ENCODE results near the gene TMEM132D.
A peak's percentile ranks its signal among the peaks of the same experiment; 100 is the strongest.

TMEM132D gene

DNA sequence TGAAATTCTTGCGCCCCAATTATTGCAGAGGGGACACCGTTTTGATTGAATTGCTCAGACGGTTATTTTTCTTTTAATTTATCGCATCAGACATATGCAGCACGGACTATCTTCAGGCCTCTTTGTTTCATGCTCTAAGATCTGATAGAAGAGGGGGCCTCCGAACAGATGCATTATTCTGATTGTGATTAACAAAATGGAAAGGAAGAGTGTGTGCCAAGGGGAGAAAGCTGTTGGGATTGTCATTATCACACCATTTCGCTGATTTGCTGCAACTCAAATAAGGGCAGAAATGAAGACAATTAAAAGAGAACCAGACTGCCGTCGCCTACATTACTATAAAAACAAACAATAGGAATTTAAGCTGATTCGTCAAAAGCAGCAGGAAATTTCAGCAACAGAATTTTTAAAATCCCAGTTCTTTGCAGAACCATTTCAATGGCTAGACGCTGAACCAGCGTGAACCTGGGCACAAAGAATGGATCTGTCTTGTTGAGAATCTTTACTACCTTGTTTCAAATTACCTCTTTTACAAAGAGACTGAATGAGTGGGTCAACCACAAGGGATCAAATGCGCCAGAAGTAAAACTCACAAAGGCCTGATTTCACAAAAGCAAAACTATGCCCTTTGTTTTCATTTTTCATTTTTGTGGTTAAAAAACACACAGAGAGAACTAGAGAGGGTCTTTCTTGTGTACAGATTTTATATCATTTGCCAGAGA lies 30.6 kb downstream of the TMEM132D start:
- peak; percentile 13 for DNase-seq

GRCh38 chr12:129871991-129872972 lies 31.5 kb downstream of the TMEM132D start:
- DNase-seq, result no peak

- no peak for DNase-seq
These were observed 33.0 kb downstream of the TMEM132D start for GRCh38 chr12:129870796-129871195.

GRCh38 chr12:129870136-129870535 lies 33.7 kb downstream of the TMEM132D start:
- no peak for DNase-seq

GRCh38 chr12:129868575-129868974 lies 35.2 kb downstream of the TMEM132D start:
- no peak for DNase-seq

DNA sequence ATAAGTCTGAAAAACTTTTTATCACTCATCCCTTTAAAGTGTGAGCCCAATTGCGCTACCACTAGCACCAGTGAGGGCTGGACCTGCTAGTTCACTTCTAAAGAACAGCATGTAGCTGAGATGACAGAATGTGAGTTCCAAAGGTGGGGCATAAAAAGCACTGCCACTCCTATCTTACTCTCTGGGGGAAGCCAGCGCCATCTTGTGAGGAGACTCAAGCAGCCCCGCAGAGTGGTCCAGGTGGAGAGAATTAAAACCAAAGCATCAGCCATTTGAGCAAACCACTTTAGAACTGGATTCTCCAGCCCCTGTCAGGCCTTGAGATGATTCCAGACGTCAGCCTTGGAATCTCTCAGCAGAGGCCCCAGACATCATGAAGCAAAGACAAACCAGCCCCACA lies 39.9 kb downstream of the TMEM132D start:
- DNase-seq, result no peak

- no peak for DNase-seq
These were observed 41.2 kb downstream of the TMEM132D start for GRCh38 chr12:129862561-129863175.

DNA sequence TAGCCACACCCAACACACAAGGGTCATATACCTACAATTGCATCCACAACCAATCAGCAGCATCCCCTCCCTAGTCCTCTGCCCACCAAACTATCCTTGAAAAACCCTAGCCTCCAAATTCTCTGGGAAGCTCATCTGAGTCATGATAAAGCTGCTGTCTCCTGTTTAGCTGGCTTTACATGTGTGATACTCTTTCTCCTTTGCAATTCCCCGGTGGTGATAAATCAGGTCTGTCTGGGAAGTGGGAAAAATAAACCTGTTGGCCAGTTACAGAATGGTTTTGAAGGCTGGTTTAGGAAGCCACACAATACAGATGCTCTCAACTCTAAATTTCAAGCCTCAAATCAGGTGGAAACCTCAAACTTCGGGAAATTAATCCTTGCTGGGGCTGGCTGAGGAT lies 41.9 kb downstream of the TMEM132D start:
- DNase-seq, result no peak

DNA sequence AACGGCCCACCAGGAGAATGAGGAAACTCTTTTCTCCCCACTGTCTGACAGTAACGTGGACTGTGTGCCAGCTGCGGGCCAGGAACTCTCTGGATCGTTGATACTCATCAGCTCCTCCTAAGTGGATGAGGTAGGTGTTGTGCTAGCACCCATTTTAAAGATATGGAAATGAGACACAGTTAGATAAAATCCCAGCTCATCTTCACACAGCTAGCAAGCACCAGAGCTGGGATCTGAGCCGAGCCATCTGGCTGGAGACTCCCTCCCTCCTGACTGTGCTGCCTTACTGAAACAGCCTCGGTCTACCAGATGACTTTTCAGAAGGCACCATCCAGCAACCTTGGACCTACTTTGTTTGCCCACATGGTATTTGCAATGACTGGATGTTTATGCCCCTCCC lies 49.2 kb downstream of the TMEM132D start:
- no peak for DNase-seq

GRCh38 chr12:129851296-129851695 lies 52.5 kb downstream of the TMEM132D start:
- no peak for DNase-seq

- DNase-seq, result peak; percentile 78
These were observed 54.9 kb downstream of the TMEM132D start for GRCh38 chr12:129848876-129849275.

DNA sequence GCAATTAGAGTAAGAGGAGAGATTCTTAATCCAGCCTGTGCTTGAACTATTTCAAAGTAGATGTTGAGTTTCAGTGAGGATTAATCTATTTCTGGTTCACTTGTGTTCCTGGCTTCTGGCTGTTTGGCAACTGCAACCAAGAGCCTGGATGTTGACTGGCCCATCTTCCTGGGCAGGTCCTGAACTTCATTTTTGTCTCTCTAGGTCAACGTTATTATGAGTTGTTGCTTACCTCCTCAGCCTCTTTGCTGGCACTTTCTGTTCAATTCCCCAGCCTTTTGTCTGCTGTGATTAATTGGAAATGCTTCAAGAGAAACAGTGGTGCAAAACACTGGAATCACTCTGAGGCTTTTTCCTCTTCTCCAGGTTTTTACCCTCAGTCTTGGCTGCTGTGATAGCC lies 56.8 kb downstream of the TMEM132D start:
- DNase-seq, result no peak

DNA sequence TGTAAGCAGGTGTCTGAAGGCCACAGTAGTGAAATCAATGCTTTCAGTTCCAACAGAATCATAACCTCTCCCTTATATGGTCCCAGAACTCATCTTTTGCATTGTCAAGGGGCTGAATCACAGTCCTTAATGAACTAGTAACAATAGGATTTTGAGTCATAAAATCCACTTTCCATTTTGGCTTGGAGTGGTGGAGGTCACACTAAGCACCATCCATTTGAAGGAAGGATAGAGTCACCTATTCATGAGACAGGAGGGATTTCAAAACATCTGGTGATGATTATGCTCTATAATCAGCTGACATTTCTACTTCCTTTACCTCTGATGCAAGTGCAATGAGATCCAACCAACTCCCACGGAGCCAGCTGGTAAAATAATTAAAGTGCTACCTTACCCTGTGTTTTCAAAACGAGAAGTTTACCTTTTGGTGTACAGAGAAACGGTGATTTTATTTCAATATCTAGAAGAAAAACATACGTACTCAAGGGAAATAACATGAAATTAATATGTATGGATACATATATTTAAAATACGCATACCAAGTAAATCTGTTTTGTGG lies 59.1 kb downstream of the TMEM132D start:
- peak; percentile 77 for DNase-seq

- DNase-seq, result no peak
These were observed 62.6 kb downstream of the TMEM132D start for GRCh38 chr12:129841251-129841650.

DNA sequence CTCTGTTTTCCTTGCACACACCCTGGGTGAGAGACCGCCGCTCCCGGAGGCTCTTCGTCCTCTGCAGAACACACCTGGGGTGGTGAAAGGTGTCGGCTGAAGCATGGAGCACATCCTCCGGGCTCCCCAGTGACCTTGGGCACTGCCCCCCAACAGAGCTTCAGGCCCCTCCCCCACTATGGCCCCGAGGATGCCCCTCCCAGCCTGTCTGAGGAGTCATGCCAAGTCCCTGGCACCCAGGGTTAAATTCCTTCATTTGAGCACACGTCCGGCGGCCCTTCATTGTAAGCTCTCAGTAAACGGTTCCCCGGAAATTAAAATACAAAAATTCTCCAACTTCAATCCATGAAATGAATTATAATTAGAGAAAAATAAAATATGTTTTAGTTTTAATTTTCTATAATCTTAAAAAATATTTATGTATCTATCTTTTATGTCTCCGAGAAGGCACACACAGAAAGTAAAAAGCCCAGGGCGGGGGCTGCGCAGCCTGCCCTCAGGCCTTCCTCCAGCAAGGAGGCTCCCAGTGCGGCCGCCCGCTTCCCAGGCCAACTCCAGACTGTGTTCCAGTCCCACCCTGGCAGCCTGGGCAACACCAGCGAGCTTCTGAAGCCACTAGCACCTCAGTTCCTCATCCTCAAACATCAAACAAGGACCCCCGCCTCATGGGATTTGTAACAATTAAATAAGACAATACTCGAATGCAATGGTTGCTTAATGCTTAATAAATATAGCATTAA lies 63.5 kb downstream of the TMEM132D start:
- DNase-seq, result no peak

DNA sequence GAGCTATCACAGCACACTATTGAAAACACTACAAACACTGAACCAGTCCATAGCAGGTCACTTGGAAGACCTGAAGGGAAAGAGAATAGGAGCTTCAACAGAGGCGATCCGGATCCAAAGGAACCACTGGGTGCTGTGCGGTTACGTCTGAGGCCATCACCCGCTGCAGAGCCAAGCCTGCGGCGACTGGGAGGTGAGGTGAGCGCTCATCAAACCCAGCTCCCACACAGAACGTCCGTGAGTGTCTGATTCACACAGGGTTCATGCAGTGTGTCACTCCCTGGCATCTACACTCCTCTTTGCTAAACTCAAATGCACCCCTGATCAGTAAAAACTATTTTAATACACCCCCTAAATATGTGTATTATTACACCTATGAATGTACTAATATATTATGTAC lies 64.1 kb downstream of the TMEM132D start:
- DNase-seq, result no peak

GRCh38 chr12:129831294-129831693 lies 72.5 kb downstream of the TMEM132D start:
- no peak for DNase-seq

DNA sequence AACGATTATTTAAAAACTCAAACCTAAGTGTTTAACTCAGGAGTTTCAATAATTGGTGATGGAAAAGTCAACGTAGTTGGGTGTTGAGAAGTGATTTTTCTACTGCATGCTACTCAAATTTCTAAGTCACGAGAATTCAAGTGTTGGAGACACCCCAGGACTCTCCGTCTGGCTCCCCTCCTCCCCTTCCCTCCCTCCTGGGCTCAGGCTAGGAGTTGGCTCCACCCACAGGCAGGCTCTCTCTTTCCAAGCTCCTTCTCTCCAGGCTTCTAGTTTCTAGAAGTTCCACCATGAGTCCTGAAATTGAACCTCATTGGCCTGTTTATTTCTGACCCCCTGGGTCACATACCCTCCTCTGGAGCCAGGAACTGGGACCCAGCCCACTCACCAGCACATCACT lies 73.0 kb downstream of the TMEM132D start:
- DNase-seq, result no peak

GRCh38 chr12:129827866-129828384 lies 75.9 kb downstream of the TMEM132D start:
- DNase-seq, result peak; percentile 59

- DNase-seq, result no peak
These were observed 76.5 kb downstream of the TMEM132D start for GRCh38 chr12:129827102-129827865.

DNA sequence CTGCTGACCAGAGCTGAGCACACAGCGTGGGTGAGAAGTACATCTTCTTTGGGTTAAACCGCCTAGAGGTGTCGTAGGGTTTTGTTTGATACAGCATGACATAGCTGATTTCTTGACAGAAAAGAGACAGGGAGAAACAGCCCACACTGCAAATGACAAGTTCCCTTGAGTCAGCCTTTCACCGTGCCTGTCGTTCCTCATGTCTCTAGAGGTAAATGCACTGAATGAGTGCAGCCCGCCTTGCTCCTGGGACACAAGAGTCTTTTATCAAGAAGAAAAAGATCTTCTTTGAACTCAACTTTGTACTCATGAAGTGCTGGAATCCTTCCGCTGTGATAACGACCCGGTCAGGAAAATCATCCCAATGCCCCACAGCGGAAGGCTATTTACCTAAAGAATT lies 77.6 kb downstream of the TMEM132D start:
- DNase-seq, result no peak
